Erythroblast (primary cell): ENCODE measurements around the gene HSPE1.

ENCODE experiments used
- GATA1 ChIP-seq: IDR thresholded peaks from 2 replicates; pipeline ENCODE4 v1.6.1; 2011; ENCODE audit warnings: low read depth, mild to moderate bottlenecking, control low read depth, low read length, moderate library complexity
- POLR2A ChIP-seq: IDR thresholded peaks from 2 replicates; pipeline ENCODE4 v1.6.1; 2011; ENCODE audit warnings: mild to moderate bottlenecking, low read length

- TF ChIP-seq POLR2A (no peak), GATA1 (no peak)
Observed at GRCh38 chr2:197506658-197507057, 6.5 kb downstream of the HSPE1 start.
